Cardiac fibroblast (primary cell): ENCODE results near the gene MUSK.

Experiments used
- DNase-seq, 2 donors: peaks; one replicate each; pipeline versions ENCODE4 v3.0.0 to v3.0.0-alpha.2; 2010; ENCODE audit warnings: low read depth in 2 of 2
- H3K4me3 ChIP-seq, 2 donors: replicated peaks in 1 of 2; 1 replicate in 1 of 2; 2 replicates in 1 of 2; pipeline ENCODE4 v1.5.1; 2011; ENCODE audit warnings: low read depth in 2 of 2, low read length in 2 of 2, mild to moderate bottlenecking in 2 of 2, moderate library complexity in 1 of 2
- CTCF ChIP-seq: IDR thresholded peaks from one replicate; pipeline ENCODE4 v1.5.1; 2011; ENCODE audit warnings: low read depth, mild to moderate bottlenecking, low read length, inconsistent platforms

The MUSK gene

GRCh38 chr9:110742741-110743371 is 74.3 kb downstream of the MUSK start:
- no peak for TF ChIP-seq CTCF
- H3K4me3 ChIP-seq = peak overlapping the region in 1 of 2 donors; percentile 11
- DNase-seq = peak; percentile 92 to 93

DNA sequence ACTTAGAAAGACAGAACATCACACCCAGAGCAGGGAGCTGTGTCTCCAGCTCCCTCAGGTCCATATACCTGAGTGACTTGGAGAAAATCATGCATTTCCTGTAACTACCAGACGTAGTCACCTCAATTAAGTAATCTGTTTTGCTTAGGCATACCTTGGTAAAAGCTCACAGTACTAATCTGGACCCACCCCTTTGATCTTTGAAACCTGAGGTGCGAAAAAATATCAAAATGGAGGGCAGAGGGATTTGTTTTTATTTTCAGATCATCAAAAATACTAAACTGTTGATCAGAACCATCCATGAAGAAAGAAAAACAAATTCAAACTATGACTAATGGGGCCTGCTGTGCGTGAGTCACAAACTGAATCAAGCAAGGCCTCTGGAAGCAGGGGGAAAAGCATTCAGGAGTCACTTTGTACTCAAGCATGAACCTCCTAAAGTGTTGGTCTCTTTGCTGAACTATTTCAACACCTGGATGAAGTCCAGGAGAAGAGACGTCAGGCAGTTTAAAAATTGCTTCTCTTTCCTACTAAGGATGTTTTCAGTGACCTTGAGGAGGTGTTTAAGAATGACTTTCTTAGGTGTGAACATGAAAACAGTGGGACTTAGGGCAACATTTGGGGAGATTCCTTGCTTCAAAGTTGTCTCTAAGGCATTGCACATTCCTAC is 76.3 kb downstream of the MUSK start:
- peak; percentile 97 to 99 for DNase-seq
- H3K4me3 ChIP-seq = no peak overlapping the region

DNA sequence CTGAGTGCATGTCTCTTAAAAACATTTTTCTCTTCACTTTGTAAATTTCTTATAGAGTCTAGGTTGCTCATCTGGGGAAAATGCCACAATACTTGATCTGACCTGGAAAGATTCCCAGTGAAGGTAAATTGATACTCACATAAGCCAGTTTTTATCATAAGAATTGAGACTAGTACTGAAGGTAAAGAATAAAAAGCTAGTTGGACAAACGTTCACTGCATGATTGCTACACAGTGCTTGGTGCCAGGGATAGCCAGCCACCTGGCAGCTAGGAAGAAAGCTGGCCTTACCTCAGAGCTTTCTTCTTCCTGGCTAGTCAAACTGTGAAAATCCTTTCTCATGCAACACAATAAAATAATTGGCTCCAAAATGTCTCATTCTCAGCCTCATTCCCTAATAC is 77.1 kb downstream of the MUSK start:
- no peak overlapping the region for H3K4me3 ChIP-seq
- no peak for TF ChIP-seq CTCF
- peak; percentile 38 to 49 for DNase-seq

More for the DNA sequence above, 76.3 kb downstream of the MUSK start:
- no peak for TF ChIP-seq CTCF

DNA sequence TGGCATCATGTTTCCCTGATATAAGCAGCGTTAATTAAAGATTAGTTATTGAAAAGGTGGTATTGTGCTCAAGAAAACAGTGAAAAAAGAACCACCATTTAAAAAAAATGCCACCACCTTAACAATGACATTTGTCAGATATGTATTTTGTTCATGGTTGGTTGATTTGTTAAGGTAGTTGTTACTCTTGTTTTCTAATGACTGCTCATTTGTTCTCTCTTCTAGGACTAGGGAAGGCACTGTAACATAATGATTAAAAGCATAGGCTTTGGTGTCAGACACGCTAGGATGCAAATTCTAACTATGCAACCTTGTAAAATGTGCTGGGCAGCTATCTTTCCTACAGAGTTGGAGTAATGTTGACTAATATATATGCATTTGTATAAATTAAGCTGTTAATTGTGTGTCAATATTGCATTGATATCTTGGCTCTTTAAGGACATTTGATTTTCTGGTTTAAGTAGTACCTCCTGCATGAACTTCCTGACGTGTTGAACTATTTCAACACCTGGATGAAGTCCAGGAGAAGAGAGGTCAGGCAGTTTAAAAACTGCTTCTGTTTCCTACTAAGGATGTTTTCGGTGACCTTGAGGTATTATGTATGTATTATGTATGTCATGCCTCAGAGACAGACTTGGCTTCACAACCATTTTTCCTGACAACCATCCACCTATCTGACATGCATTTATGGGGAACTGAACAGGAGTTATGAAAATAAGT is 77.8 kb downstream of the MUSK start:
- no peak for TF ChIP-seq CTCF

GRCh38 chr9:110748251-110748893 is 79.8 kb downstream of the MUSK start:
- DNase-seq = no peak
- no peak overlapping the region for H3K4me3 ChIP-seq
- no peak for TF ChIP-seq CTCF

More for the DNA sequence above, 77.8 kb downstream of the MUSK start:
- peak; percentile 54 to 66 for DNase-seq
- H3K4me3 ChIP-seq = no peak overlapping the region

DNA sequence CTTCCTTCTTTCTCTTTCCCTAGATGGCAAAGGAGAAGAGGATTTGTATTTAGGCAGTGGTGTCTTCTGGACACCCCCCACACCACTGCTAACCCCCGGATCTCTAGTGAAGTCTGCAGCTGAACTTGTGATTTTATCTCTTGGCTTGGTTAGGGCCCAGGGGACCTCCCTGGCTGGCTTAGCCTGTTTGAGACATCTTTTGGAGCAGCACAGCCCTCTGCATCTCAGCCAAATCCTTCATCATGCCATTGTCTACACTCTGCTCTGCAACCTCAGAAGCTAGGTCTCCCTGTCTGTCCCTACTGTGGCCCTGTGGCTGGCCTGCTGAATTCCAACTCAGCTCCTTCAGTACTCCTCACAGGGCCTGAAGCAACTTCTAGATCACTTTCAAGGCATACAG is 81.7 kb downstream of the MUSK start:
- DNase-seq = peak; percentile 52 to 66
- H3K4me3 ChIP-seq = no peak overlapping the region

More for the DNA sequence above, 81.7 kb downstream of the MUSK start:
- no peak for TF ChIP-seq CTCF
